Transverse colon (tissue), 4 donors: ENCODE measurements around the gene GRIN2A.

Experiments
- POLR2A ChIP-seq: fragments of 450-650 bp; IDR thresholded peaks from one replicate; pipeline ENCODE4 v1.6.1; 2016; ENCODE audit warnings: antibody characterized with exemption, mild to moderate bottlenecking, moderate library complexity
- POLR2AphosphoS5 ChIP-seq, 3 donors: sonication (generic); formaldehyde crosslinking; IDR thresholded peaks; one replicate each; pipeline ENCODE4 v1.6.1; 2016; ENCODE audit warnings: antibody characterized with exemption in 3 of 3
- TF ChIP-seq, protein P1 (sequence below), 5 experiments: fragments of 200-600 bp in 3 of 5; fragments of 450-650 bp in 2 of 5; sonication (generic) in 3 of 5; IDR thresholded peaks; 1 replicate in 2 of 5; 2 replicates in 3 of 5; pipeline ENCODE4 v1.5.1; 2016 to 2017; ENCODE audit warnings: antibody characterized with exemption in 5 of 5, inconsistent platforms in 3 of 5, mild to moderate bottlenecking in 2 of 5, moderate library complexity in 1 of 5

DNA sequence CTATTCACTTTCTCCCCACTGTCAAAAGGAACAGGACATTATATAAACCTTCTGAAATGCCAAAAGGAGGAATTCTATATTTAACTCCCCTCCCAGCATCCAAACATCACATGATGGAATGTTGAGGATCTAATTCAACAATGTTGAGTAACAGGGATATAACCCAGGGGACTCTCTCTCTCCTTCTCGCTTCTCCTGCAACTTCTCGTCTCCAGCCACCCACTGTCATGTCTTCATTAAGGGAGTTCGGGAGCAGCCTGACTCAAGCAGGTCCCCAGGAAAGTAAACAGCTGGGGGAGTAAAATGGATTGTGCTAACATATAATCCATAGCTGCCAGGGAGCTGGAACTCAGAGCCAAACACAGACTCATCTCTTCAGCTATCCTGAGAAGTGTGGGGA lies 51.7 kb downstream of the GRIN2A start:
- TF ChIP-seq POLR2AphosphoS5 (IDR thresholded peaks at IDR 0.05) (no peak), POLR2A (no peak)
- TF ChIP-seq, protein P1, sequence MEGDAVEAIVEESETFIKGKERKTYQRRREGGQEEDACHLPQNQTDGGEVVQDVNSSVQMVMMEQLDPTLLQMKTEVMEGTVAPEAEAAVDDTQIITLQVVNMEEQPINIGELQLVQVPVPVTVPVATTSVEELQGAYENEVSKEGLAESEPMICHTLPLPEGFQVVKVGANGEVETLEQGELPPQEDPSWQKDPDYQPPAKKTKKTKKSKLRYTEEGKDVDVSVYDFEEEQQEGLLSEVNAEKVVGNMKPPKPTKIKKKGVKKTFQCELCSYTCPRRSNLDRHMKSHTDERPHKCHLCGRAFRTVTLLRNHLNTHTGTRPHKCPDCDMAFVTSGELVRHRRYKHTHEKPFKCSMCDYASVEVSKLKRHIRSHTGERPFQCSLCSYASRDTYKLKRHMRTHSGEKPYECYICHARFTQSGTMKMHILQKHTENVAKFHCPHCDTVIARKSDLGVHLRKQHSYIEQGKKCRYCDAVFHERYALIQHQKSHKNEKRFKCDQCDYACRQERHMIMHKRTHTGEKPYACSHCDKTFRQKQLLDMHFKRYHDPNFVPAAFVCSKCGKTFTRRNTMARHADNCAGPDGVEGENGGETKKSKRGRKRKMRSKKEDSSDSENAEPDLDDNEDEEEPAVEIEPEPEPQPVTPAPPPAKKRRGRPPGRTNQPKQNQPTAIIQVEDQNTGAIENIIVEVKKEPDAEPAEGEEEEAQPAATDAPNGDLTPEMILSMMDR (IDR thresholded peaks at IDR 0.05) = no peak
